Measurements from ENCODE around the gene NCKAP5.

The NCKAP5 gene

DNA sequence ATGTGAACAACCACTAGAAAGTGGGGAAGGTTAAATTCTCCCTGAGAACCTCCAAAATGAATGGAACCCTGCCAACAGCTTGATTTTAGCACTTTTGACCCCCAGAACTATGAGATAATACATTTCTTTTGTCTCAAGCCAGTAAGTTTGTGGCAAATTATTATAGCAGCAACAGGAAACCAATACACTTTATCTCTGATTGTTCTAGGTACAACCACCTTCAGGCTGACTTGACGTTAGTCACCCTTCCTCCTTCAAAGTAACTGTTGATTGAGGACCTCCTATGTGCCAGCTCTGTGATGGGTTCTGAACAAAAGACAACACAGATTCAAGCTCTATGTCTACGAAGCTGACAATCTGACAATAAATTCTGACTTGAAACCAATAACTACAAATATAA, 318.9 kb downstream of the NCKAP5 start:
- TF ChIP-seq, protein P1, sequence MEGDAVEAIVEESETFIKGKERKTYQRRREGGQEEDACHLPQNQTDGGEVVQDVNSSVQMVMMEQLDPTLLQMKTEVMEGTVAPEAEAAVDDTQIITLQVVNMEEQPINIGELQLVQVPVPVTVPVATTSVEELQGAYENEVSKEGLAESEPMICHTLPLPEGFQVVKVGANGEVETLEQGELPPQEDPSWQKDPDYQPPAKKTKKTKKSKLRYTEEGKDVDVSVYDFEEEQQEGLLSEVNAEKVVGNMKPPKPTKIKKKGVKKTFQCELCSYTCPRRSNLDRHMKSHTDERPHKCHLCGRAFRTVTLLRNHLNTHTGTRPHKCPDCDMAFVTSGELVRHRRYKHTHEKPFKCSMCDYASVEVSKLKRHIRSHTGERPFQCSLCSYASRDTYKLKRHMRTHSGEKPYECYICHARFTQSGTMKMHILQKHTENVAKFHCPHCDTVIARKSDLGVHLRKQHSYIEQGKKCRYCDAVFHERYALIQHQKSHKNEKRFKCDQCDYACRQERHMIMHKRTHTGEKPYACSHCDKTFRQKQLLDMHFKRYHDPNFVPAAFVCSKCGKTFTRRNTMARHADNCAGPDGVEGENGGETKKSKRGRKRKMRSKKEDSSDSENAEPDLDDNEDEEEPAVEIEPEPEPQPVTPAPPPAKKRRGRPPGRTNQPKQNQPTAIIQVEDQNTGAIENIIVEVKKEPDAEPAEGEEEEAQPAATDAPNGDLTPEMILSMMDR (IDR thresholded peaks at IDR 0.05; ENCODE audit: low read depth, low read length) = no peak
- no peaks in the 10 kb centered on the region for H3K27me3 ChIP-seq
- no peak overlapping the region for H3K4me3 ChIP-seq (ENCODE audit: low read depth, low read length)
- H3K4me1 ChIP-seq = no peaks in the 10 kb centered on the region
- H3K36me3 ChIP-seq = no peaks in the 10 kb centered on the region
- H3K9me3 ChIP-seq = no peaks in the 10 kb centered on the region
- no peak for DNase-seq

- Histone ChIP-seq H3K27me3 (no peaks in the 10 kb centered on the region), H3K4me1 (no peaks in the 10 kb centered on the region), H3K36me3 (no peaks in the 10 kb centered on the region), H3K9me3 (no peaks in the 10 kb centered on the region), H3K4me3 (ENCODE audit: low read depth, low read length) (no peak overlapping the region)
- TF ChIP-seq, protein P1 (IDR thresholded peaks at IDR 0.05; ENCODE audit: low read depth, low read length) = no peak
- no peak for DNase-seq
Observed at GRCh38 chr2:133248264-133248663, 320.0 kb downstream of the NCKAP5 start.

GRCh38 chr2:133247631-133248030, 320.6 kb downstream of the NCKAP5 start:
- H3K9me3 ChIP-seq = no peaks in the 10 kb centered on the region
- no peaks in the 10 kb centered on the region for H3K36me3 ChIP-seq
- TF ChIP-seq, protein P1 (IDR thresholded peaks at IDR 0.05; ENCODE audit: low read depth, low read length) = no peak
- no peak overlapping the region for H3K4me3 ChIP-seq (ENCODE audit: low read depth, low read length)
- DNase-seq = no peak
- no peaks in the 10 kb centered on the region for H3K4me1 ChIP-seq
- no peaks in the 10 kb centered on the region for H3K27me3 ChIP-seq

- no peaks in the 10 kb centered on the region for H3K36me3 ChIP-seq
- no peak for DNase-seq
- no peaks in the 10 kb centered on the region for H3K9me3 ChIP-seq
- H3K27me3 ChIP-seq = no peaks in the 10 kb centered on the region
- no peak overlapping the region for H3K4me3 ChIP-seq (ENCODE audit: low read depth, low read length)
- TF ChIP-seq, protein P1 (IDR thresholded peaks at IDR 0.05; ENCODE audit: low read depth, low read length) = no peak
- H3K4me1 ChIP-seq = no peaks in the 10 kb centered on the region
Observed at GRCh38 chr2:133241224-133241571, 327.1 kb downstream of the NCKAP5 start.

DNA sequence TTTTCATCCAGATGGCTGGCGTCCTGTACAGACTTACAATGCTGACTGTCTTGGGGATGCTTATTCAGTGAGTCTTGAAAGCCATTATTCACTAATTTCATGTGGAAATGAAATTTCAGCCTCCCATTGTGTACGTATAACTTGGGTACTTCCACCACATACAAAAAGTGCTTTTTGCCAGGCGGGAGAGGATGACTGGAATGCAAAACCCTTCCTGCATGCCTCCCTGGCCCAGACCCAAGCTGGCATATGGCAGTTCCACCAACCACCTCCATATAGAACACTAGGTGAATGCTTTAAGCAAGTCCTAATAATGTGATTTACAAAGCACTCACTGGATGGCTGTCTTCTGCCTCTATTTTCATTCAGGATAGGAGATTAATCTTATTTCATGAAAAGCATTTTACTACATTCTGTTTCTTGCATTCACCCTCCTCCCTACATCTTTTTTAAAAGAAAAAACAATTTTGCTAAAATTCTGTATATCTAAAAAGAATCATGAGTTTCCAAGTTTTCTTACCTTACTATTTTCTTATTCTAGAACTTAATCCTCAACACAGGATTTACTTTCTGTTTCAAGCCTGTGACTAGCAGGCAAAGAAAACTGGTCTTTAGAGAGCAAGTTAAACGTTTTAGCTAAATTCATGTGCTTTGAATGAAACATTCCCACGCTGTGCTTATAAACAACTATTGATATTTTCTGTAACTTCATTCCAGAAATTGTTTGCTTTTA, 327.6 kb downstream of the NCKAP5 start:
- Histone ChIP-seq H3K36me3 (no peaks in the 10 kb centered on the region), H3K27me3 (no peaks in the 10 kb centered on the region), H3K4me1 (no peaks in the 10 kb centered on the region), H3K4me3 (ENCODE audit: low read depth, low read length) (no peak overlapping the region), H3K9me3 (no peaks in the 10 kb centered on the region)
- DNase-seq = no peak
- TF ChIP-seq, protein P1 (IDR thresholded peaks at IDR 0.05; ENCODE audit: low read depth, low read length) = no peak

GRCh38 chr2:133235968-133236367, 332.3 kb downstream of the NCKAP5 start:
- Histone ChIP-seq H3K9me3 (no peaks in the 10 kb centered on the region), H3K27me3 (no peaks in the 10 kb centered on the region), H3K36me3 (no peaks in the 10 kb centered on the region), H3K4me1 (no peaks in the 10 kb centered on the region), H3K4me3 (ENCODE audit: low read depth, low read length) (no peak overlapping the region)
- no peak for DNase-seq
- TF ChIP-seq, protein P1 (IDR thresholded peaks at IDR 0.05; ENCODE audit: low read depth, low read length) = no peak

Measured in BE2C (cell line).